Measurements from ENCODE around the gene MBD1.

GRCh38 chr18:50276452-50276851, 4.9 kb downstream of the MBD1 start:
- TF ChIP-seq YY1 (IDR thresholded peaks at IDR 0.05; ENCODE audit: insufficient read depth, insufficient read length): no peak
- TF ChIP-seq ZNF274 (IDR thresholded peaks at IDR 0.05; ENCODE audit: low read depth, low read length): no peak

Data from NT2/D1 (cell line).